CD14-positive monocyte (primary cell): Measurements from ENCODE around the gene ENO2. TPM values are rescaled to one million over a fixed set of nuclear protein-coding genes. Genes with fewer than 3 reads are reported as not detected.

ENCODE experiments used
- DNase-seq, 3 donors: peaks; one replicate each; pipeline ENCODE4 v3.0.0-alpha.2; 2011 to 2022
- H2AFZ ChIP-seq: 2 replicates; pipeline ENCODE4 v1.6.0; 2012; ENCODE audit warnings: mild to moderate bottlenecking, low read depth, low read length, inconsistent platforms; ENCODE audit not compliant: insufficient read depth, poor library complexity, severe bottlenecking
- H3K27ac ChIP-seq, 2 donors: 1 replicate in 1 of 2; 2 replicates in 1 of 2; pipeline ENCODE4 v1.5.1; 2012 to 2013; ENCODE audit warnings: low read length in 2 of 2, control low read depth in 1 of 2, inconsistent platforms in 1 of 2, low read depth in 1 of 2, mild to moderate bottlenecking in 1 of 2
- H3K27me3 ChIP-seq, 2 donors: one replicate each; pipeline versions ENCODE4 v1.6.0 to v1.6.1; 2011 to 2013; ENCODE audit warnings: low read length in 2 of 2; ENCODE audit not compliant: control insufficient read depth in 2 of 2, insufficient read depth in 2 of 2
- H3K36me3 ChIP-seq, 2 donors: replicated peaks in 1 of 2; 1 replicate in 1 of 2; 2 replicates in 1 of 2; pipeline versions ENCODE4 v1.5.1 to v1.6.1; 2012 to 2013; ENCODE audit warnings: low read length in 2 of 2, control low read depth in 1 of 2, inconsistent platforms in 1 of 2, mild to moderate bottlenecking in 1 of 2; ENCODE audit not compliant: insufficient read depth in 2 of 2, control insufficient read depth in 1 of 2
- H3K4me1 ChIP-seq, 2 donors: 1 replicate in 1 of 2; 2 replicates in 1 of 2; pipeline versions ENCODE4 v1.5.1 to v1.6.1; 2012 to 2013; ENCODE audit warnings: low read length in 2 of 2, control low read depth in 1 of 2, inconsistent platforms in 1 of 2, mild to moderate bottlenecking in 1 of 2, moderate library complexity in 1 of 2; ENCODE audit not compliant: insufficient read depth in 2 of 2, control insufficient read depth in 1 of 2
- H3K4me2 ChIP-seq: replicated peaks from 2 replicates; pipeline ENCODE3; 2012; ENCODE audit warnings: low read length, moderate library complexity, mild to moderate bottlenecking; ENCODE audit not compliant: poor library complexity, severe bottlenecking; ENCODE audit errors: extremely low read depth
- H3K4me3 ChIP-seq, 3 experiments: fragments of 200-600 bp in 1 of 3; sonication (generic) in 1 of 3; replicated peaks in 1 of 3; 1 replicate in 2 of 3; 2 replicates in 1 of 3; pipeline ENCODE4 v1.5.1; 2011 to 2013; ENCODE audit warnings: low read length in 3 of 3, mild to moderate bottlenecking in 3 of 3, control low read depth in 2 of 3, low read depth in 2 of 3, inconsistent platforms in 1 of 3, moderate library complexity in 1 of 3
- H3K79me2 ChIP-seq: 2 replicates; pipeline ENCODE4 v1.6.0; 2012; ENCODE audit warnings: mild to moderate bottlenecking, control low read depth, inconsistent platforms, low read length, moderate library complexity; ENCODE audit not compliant: insufficient read depth
- H3K9ac ChIP-seq: 2 replicates; pipeline ENCODE4 v1.6.0; 2017; ENCODE audit warnings: low read length, mild to moderate bottlenecking; ENCODE audit not compliant: insufficient read depth, poor library complexity, severe bottlenecking
- H3K9me3 ChIP-seq, 2 donors: replicated peaks in 1 of 2; 1 replicate in 1 of 2; 2 replicates in 1 of 2; pipeline versions ENCODE4 v1.5.1 to v1.6.1; 2012 to 2013; ENCODE audit warnings: low read length in 2 of 2, control low read depth in 1 of 2; ENCODE audit not compliant: control insufficient read depth in 1 of 2, insufficient read depth in 1 of 2
- H4K20me1 ChIP-seq: 2 replicates; pipeline ENCODE4 v1.6.0; 2012; ENCODE audit warnings: mild to moderate bottlenecking, low read length, control low read depth, moderate library complexity; ENCODE audit not compliant: insufficient read depth
- H3K27ac Mint-ChIP-seq, 7 donors: one replicate each; pipeline ENCODE4 v1.8.0; 2020; ENCODE audit warnings: mild to moderate bottlenecking in 7 of 7, mixed read lengths in 7 of 7, moderate library complexity in 6 of 7, inconsistent platforms in 2 of 7
- H3K27me3 Mint-ChIP-seq, 3 donors: one replicate each; pipeline ENCODE4 v1.8.0; 2021 to 2022; ENCODE audit warnings: low read depth in 3 of 3, mild to moderate bottlenecking in 3 of 3, mixed read lengths in 3 of 3, moderate library complexity in 3 of 3, inconsistent platforms in 1 of 3
- H3K36me3 Mint-ChIP-seq, 2 donors: one replicate each; pipeline ENCODE4 v1.8.0; 2020; ENCODE audit warnings: mixed read lengths in 2 of 2, inconsistent platforms in 1 of 2, mild to moderate bottlenecking in 1 of 2
- H3K4me1 Mint-ChIP-seq: one replicate; pipeline ENCODE4 v1.8.0; 2020; ENCODE audit warnings: mild to moderate bottlenecking, mixed read lengths
- H3K4me3 Mint-ChIP-seq, 2 donors: one replicate each; pipeline ENCODE4 v1.8.0; 2020; ENCODE audit warnings: mild to moderate bottlenecking in 2 of 2, mixed read lengths in 2 of 2, moderate library complexity in 1 of 2
- H3K9me3 Mint-ChIP-seq, 7 donors: one replicate each; pipeline ENCODE4 v1.8.0; 2020 to 2022; ENCODE audit warnings: mixed read lengths in 7 of 7, mild to moderate bottlenecking in 6 of 7, moderate library complexity in 6 of 7, inconsistent platforms in 2 of 7
- WGBS: methylation state at CpG from one replicate; pipeline ENCODE4 v1.1.5; 2013; ENCODE audit warnings: missing lambda C conversion rate; ENCODE audit not compliant: insufficient coverage; 5-methylcytosine and 5-hydroxymethylcytosine counted together
- intact Hi-C, 2 donors: fragments of 100-400 bp; cut with micrococcal nuclease; formaldehyde crosslinking; loops; one replicate each; pipeline versions ENCODE4 v1.15.0 to v1.15.1; 2023
- polyA plus RNA-seq, 3 donors: library from polyadenylated mRNA; depleted of rRNA in 1 of 3; unstranded in 2 of 3; stranded (reverse) in 1 of 3; fragments of 300-500 nt in 2 of 3; fragments of >200 nt in 1 of 3; fragmentation: Illumina TruSeq in 2 of 3; gene quantifications; 1 replicate in 2 of 3; 2 replicates in 1 of 3; pipeline ENCODE4 v1.2.3, GENCODE V29; 2012 to 2021
- TF ChIP-seq, protein P1 (sequence below): fragments of 200-600 bp; IDR thresholded peaks from one replicate; pipeline ENCODE4 v1.8.0; 2022; ENCODE audit warnings: antibody characterized with exemption, mild to moderate bottlenecking

The ENO2 gene
- polyA plus RNA-seq, 3 donors, result 0.09 to 0.43 (median 0.19) TPM

DNA sequence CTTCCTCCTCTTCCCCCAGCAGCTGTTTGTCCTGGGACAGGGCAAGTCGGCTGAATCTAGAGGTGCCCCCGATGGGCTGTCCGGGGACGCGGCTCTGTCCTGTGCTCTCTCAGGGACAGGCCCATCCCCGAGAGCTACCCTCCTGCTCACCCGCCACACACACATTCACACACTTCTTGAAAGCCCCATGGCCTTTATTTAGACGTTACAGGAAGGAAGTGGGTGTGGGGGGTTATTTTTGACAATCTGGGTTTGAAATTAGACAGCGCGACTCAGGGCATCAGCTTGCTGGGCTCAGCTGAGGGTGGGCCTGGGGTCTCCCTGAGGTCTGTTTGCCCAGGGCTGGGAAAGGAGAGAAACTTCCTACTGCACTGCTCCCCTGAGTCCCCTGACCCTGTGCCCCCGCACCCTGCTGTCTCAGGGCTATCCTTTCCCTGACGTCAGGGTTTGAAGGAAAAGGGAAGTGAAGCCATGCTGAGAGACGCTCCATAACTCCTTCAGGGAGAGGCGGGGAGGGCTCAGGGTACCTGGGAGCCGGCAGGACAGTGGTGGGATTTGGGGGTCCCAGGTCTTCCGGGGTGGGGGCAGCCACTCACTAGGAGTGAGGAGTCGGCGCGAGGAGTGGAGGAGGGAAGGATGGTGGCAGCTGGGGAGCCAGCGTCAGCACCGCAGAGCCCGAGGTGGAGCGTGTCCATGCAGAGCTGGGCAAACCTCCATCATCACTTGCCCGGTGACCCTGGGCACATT lies 44.9 kb downstream of the ENO2 start:
- Histone ChIP-seq H3K36me3 (peaks cover 60 to 61% of the 10 kb centered on the region in 2 donors), H3K4me3 (peak overlapping the region in 2 of 3 experiments; percentile 19 to 98), H3K4me1 (peaks cover 93 to 99% of the 10 kb centered on the region in 2 donors), H3K9me3 (no peaks in the 10 kb centered on the region), H3K27ac (peak overlapping the region; percentile 87 to 95), H3K27me3 (no peaks in the 10 kb centered on the region), H4K20me1 (peaks cover 84% of the 10 kb centered on the region), H3K9ac (peak overlapping the region; percentile 68), H3K4me2 (peak overlapping the region; percentile 92), H3K79me2 (peaks cover 64% of the 10 kb centered on the region), H2AFZ (no peak overlapping the region)
- intact Hi-C loops, result loop anchor here (2.0 to 10.0 kb wide), 2 partner anchors 14 to 424 kb away; partner anchors contain the start of genes C12orf57 (in 1 of the 2) and GAPDH (in 1 of the 2)
- peak overlapping the region; percentile 96 to 99 (median 99) for H3K27ac Mint-ChIP-seq
- WGBS, result 18% methylated on average over 11 of the region's 24 CpGs
- H3K27me3 Mint-ChIP-seq, result peaks cover 0 to 9% (median 0%) of the 10 kb centered on the region in 3 donors
- H3K4me3 Mint-ChIP-seq, result peak overlapping the region; percentile 78 to 88
- H3K36me3 Mint-ChIP-seq, result peaks cover 59 to 77% of the 10 kb centered on the region in 2 donors
- TF ChIP-seq, protein P1, sequence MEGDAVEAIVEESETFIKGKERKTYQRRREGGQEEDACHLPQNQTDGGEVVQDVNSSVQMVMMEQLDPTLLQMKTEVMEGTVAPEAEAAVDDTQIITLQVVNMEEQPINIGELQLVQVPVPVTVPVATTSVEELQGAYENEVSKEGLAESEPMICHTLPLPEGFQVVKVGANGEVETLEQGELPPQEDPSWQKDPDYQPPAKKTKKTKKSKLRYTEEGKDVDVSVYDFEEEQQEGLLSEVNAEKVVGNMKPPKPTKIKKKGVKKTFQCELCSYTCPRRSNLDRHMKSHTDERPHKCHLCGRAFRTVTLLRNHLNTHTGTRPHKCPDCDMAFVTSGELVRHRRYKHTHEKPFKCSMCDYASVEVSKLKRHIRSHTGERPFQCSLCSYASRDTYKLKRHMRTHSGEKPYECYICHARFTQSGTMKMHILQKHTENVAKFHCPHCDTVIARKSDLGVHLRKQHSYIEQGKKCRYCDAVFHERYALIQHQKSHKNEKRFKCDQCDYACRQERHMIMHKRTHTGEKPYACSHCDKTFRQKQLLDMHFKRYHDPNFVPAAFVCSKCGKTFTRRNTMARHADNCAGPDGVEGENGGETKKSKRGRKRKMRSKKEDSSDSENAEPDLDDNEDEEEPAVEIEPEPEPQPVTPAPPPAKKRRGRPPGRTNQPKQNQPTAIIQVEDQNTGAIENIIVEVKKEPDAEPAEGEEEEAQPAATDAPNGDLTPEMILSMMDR, result no peak
- peaks cover 0 to 2% (median 0%) of the 10 kb centered on the region in 7 donors for H3K9me3 Mint-ChIP-seq
- H3K4me1 Mint-ChIP-seq, result peaks cover 93% of the 10 kb centered on the region
- peak; percentile 72 to 85 (median 77) for DNase-seq

DNA sequence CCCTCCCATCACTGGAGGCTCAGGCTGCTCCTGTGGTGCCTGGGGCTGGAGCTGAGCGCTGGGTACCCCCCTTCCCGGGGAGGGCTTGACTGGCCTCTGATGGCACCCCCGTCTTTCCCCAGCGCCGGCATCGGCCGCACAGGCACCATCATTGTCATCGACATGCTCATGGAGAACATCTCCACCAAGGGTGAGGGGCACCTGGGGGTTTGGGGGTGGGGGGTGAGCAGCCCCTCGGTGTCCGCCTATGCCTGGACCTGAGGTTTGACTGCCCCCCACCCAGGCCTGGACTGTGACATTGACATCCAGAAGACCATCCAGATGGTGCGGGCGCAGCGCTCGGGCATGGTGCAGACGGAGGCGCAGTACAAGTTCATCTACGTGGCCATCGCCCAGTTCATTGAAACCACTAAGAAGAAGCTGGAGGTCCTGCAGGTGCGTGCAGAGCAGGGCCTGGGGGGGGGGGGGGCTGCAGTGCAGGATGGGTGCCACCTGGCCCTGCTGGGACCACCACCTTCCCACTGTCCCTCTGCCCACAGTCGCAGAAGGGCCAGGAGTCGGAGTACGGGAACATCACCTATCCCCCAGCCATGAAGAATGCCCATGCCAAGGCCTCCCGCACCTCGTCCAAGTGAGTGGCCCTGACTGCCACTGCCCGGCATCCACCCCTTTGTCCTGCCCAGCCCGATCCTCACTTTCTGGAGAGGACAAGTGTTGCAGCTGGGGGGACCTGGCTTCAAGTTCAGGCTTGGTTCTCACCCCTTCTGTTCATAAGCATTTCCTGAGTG lies 45.6 kb downstream of the ENO2 start:
- peaks cover 93% of the 10 kb centered on the region for H3K4me1 Mint-ChIP-seq
- TF ChIP-seq, protein P1, result no peak
- H3K79me2 ChIP-seq, result peaks cover 56% of the 10 kb centered on the region
- H3K27me3 ChIP-seq, result no peaks in the 10 kb centered on the region
- DNase-seq, result no peak
- peaks cover 93 to 99% of the 10 kb centered on the region in 2 donors for H3K4me1 ChIP-seq
- peaks cover 0 to 2% (median 0%) of the 10 kb centered on the region in 7 donors for H3K9me3 Mint-ChIP-seq
- H3K27ac ChIP-seq, result peak overlapping the region; percentile 87 to 95
- H3K4me3 Mint-ChIP-seq, result peak overlapping the region; percentile 56 to 77
- H3K36me3 Mint-ChIP-seq, result peaks cover 52 to 70% of the 10 kb centered on the region in 2 donors
- H2AFZ ChIP-seq, result no peak overlapping the region
- H3K9me3 ChIP-seq, result no peaks in the 10 kb centered on the region
- peak overlapping the region; percentile 93 to 99 (median 99) for H3K27ac Mint-ChIP-seq
- 84% methylated on average over 22 of the region's 26 CpGs for WGBS
- peak overlapping the region; percentile 68 for H3K9ac ChIP-seq
- peak overlapping the region; percentile 92 for H3K4me2 ChIP-seq
- peaks cover 53 to 54% of the 10 kb centered on the region in 2 donors for H3K36me3 ChIP-seq
- peak overlapping the region in 2 of 3 experiments; percentile 19 to 98 for H3K4me3 ChIP-seq
- H3K27me3 Mint-ChIP-seq, result peaks cover 0 to 7% (median 0%) of the 10 kb centered on the region in 3 donors
- intact Hi-C loops, result loop anchor here (2.0 to 10.0 kb wide), 3 partner anchors 15 to 425 kb away; partner anchors contain the start of genes C12orf57 (in 2 of the 2), GAPDH (in 1 of the 2) and SPSB2 (in 1 of the 2)
- H4K20me1 ChIP-seq, result peaks cover 76% of the 10 kb centered on the region
